OCI-LY3 (cell line): ENCODE results near the gene PLA2G2D.

Experiments used
- H2AFZ ChIP-seq: fragments of 200-600, 300-600 bp; shearing (Covaris generic); 2 replicates; pipeline ENCODE4 v1.6.0; 2014; ENCODE audit warnings: antibody characterized with exemption, low read depth, low read length
- H3K27ac ChIP-seq: fragments of 200-600, 300-600 bp; sonication (generic); 2 replicates; pipeline ENCODE4 v1.5.1; 2014; ENCODE audit warnings: mild to moderate bottlenecking, low read length, moderate library complexity, mixed read lengths
- H3K27me3 ChIP-seq: fragments of 200-600, 300-600 bp; sonication (generic); 2 replicates; pipeline ENCODE4 v1.6.1; 2014; ENCODE audit warnings: low read depth, low read length, mixed read lengths
- H3K36me3 ChIP-seq: fragments of 200-600, 300-600 bp; sonication (generic); replicated peaks from 2 replicates; pipeline ENCODE3; 2014; ENCODE audit warnings: low read depth, low read length, mixed read lengths
- H3K4me1 ChIP-seq: fragments of 300-600, 200-600 bp; sonication (generic); 2 replicates; pipeline ENCODE4 v1.6.1; 2014; ENCODE audit warnings: low read length, mixed read lengths
- H3K4me2 ChIP-seq: fragments of 200-600, 300-600 bp; sonication (generic); 2 replicates; pipeline ENCODE4 v1.6.1; 2014; ENCODE audit warnings: low read length, mixed read lengths
- H3K4me3 ChIP-seq: fragments of 300-600, 200-600 bp; sonication (generic); 2 replicates; pipeline ENCODE4 v1.5.1; 2014; ENCODE audit warnings: antibody characterized with exemption, mild to moderate bottlenecking, low read length, moderate library complexity
- H3K79me2 ChIP-seq: fragments of 300-600, 200-600 bp; shearing (Covaris generic); 2 replicates; pipeline ENCODE4 v1.6.1; 2014; ENCODE audit warnings: mild to moderate bottlenecking, low read length, mixed read lengths
- H3K9ac ChIP-seq: fragments of 300-600, 200-600 bp; shearing (Covaris generic); 2 replicates; pipeline ENCODE4 v1.6.0; 2014; ENCODE audit warnings: mild to moderate bottlenecking, low read length, moderate library complexity
- H3K9me3 ChIP-seq: fragments of 200-600, 300-600 bp; shearing (Covaris generic); 2 replicates; pipeline ENCODE4 v1.6.1; 2014; ENCODE audit warnings: low read length, mixed read lengths; ENCODE audit not compliant: insufficient read depth
- H4K20me1 ChIP-seq: fragments of 200-600, 300-600 bp; sonication (generic); 2 replicates; pipeline ENCODE4 v1.6.1; 2016; ENCODE audit warnings: low read length, mixed read lengths; ENCODE audit not compliant: insufficient read depth
- CTCF ChIP-seq: fragments of 200-600, 300-600 bp; sonication (generic); IDR thresholded peaks from 2 replicates; pipeline ENCODE4 v1.5.1; 2014; ENCODE audit warnings: antibody characterized with exemption, low read length, low read depth
- EZH2phosphoT487 ChIP-seq: fragments of 200-600 bp; shearing (Covaris generic); IDR thresholded peaks from 2 replicates; pipeline ENCODE4 v1.6.1; 2018; ENCODE audit warnings: antibody characterized with exemption, mixed run types, low read depth

Gene PLA2G2D

DNA sequence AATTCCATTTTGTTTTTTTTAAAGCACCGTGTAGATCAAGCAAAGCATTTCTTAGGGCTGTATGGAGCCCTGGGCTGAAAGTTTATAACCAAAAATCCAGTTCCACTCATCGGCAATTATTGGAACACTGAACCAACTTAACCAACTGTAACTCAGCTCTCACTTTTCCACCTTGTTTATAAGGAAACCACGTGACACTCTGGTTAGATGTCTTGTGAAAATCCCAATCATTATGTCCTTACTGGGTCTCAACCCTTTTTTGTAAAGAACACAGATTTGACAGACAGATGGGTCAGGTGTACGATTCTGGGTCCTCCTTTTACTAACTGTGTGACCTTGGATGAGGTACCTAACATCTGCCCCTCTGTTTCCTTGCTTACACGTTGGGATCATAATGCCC, 43.1 kb downstream of the PLA2G2D start:
- Histone ChIP-seq H3K9ac (no peak overlapping the region), H3K79me2 (no peaks in the 10 kb centered on the region), H3K9me3 (no peaks in the 10 kb centered on the region), H3K4me1 (peaks cover 53% of the 10 kb centered on the region), H3K36me3 (no peaks in the 10 kb centered on the region), H3K4me3 (no peak overlapping the region), H3K27me3 (no peaks in the 10 kb centered on the region), H2AFZ (no peak overlapping the region), H3K4me2 (no peak overlapping the region), H3K27ac (no peak overlapping the region), H4K20me1 (no peaks in the 10 kb centered on the region)
- TF ChIP-seq CTCF (no peak), EZH2phosphoT487 (no peak)

DNA sequence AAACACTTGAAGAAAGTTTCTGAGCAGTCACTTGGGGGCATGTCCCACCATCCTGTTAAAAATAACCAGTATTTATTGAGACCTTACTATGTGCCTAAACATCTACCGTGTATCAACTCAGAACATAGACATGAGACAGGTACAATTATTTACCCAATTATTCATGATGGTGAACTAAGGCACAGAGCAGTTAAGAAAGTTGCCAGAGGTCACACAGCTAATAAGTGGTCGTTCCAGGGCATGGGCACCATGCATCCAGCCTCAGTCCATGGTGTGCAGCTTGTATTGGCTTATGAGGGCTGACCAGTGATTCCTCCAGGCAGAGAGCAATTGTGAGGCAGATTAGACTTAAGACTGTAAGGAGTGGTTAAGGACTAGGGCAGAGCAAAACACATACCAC, 44.0 kb downstream of the PLA2G2D start:
- Histone ChIP-seq H4K20me1 (no peaks in the 10 kb centered on the region), H3K36me3 (no peaks in the 10 kb centered on the region), H3K4me3 (no peak overlapping the region), H3K9ac (no peak overlapping the region), H3K27ac (no peak overlapping the region), H3K4me2 (no peak overlapping the region), H3K9me3 (no peaks in the 10 kb centered on the region), H3K27me3 (no peaks in the 10 kb centered on the region), H2AFZ (no peak overlapping the region), H3K4me1 (peaks cover 44% of the 10 kb centered on the region), H3K79me2 (no peaks in the 10 kb centered on the region)
- TF ChIP-seq EZH2phosphoT487, result no peak
- no peak for TF ChIP-seq CTCF

DNA sequence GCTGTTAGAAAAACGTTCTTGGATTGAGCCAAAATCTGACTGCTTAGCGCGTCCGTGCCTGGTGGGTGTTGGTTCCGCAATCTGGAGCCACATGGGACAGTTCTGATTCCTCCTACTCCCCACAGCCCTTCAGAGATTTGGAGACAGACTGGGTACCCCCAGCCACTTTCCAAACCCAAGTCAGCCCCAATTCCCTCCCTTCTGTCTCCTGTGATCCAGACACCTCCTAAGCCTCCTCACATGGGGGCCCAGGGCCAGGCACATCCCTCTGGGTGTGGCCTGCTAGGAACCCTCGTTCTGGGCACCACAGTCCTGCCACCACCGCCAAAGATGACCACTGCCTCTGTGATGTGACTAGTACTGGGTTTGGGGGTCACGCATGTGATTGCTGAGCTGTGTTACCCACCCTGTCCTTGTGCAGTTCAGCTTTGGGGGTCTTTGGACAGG, 44.6 kb downstream of the PLA2G2D start:
- Histone ChIP-seq H4K20me1 (no peaks in the 10 kb centered on the region), H3K27me3 (no peaks in the 10 kb centered on the region), H3K4me3 (no peak overlapping the region), H3K9me3 (no peaks in the 10 kb centered on the region), H3K36me3 (no peaks in the 10 kb centered on the region), H3K4me2 (no peak overlapping the region), H3K9ac (no peak overlapping the region), H2AFZ (no peak overlapping the region), H3K79me2 (no peaks in the 10 kb centered on the region), H3K27ac (no peak overlapping the region), H3K4me1 (peaks cover 38% of the 10 kb centered on the region)
- TF ChIP-seq EZH2phosphoT487 (no peak), CTCF (no peak)

DNA sequence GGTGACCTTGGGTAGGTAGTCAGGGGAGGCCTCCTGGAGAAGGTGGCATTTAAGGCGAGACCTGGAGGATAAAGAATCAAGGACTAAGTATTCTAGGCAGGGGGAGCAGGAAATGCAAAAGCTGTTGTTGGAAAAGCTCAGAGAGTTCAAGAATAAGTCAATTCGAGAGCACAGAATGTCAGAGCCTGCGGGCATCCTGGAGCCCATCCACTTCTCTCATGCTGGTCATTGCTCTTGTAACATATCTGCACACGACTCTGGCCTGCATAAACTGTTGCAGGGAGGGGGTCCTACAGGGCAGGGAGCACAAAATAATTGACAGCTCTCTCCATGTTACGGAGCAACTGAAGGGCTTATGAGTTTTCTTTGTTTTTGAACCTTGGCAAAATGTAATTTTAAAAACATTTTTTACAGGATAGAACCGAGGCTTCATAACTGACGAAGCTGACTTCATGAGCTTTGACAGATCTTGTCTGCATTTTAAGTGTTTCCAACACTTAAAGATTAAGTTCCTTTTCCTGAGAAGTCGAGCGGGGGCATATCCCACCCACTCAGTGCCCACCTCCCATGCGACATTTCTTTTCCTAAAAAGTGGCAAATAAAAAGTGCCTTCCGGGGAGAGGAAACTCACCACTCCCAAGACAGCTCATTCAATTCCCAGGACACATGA, 45.1 kb downstream of the PLA2G2D start:
- H3K36me3 ChIP-seq, result no peaks in the 10 kb centered on the region
- no peak overlapping the region for H2AFZ ChIP-seq
- H3K79me2 ChIP-seq, result no peaks in the 10 kb centered on the region
- H3K27ac ChIP-seq, result no peak overlapping the region
- H3K9ac ChIP-seq, result no peak overlapping the region
- H4K20me1 ChIP-seq, result no peaks in the 10 kb centered on the region
- H3K4me3 ChIP-seq, result no peak overlapping the region
- no peak overlapping the region for H3K4me2 ChIP-seq
- TF ChIP-seq CTCF (no peak), EZH2phosphoT487 (no peak)
- H3K27me3 ChIP-seq, result no peaks in the 10 kb centered on the region
- peaks cover 32% of the 10 kb centered on the region for H3K4me1 ChIP-seq
- H3K9me3 ChIP-seq, result no peaks in the 10 kb centered on the region
